Keratinocyte (primary cell): Measurements from ENCODE around the gene KRTAP10-4.

ENCODE experiments used
- EZH2 ChIP-seq: IDR thresholded peaks from one replicate; pipeline ENCODE4 v1.6.1; 2012; ENCODE audit warnings: inconsistent platforms, mild to moderate bottlenecking, low read length, moderate library complexity
- TF ChIP-seq, protein P1 (sequence below), 3 experiments: IDR thresholded peaks in 1 of 3; conservative IDR thresholded peaks in 1 of 3; optimal IDR thresholded peaks in 1 of 3; 2 replicates in 2 of 3; 3 replicates in 1 of 3; pipeline versions ENCODE3 to v1.5.1; 2011; ENCODE audit warnings: low read length in 3 of 3, mild to moderate bottlenecking in 3 of 3, moderate library complexity in 2 of 3, control low read depth in 1 of 3, inconsistent platforms in 1 of 3; ENCODE audit not compliant: insufficient read depth in 2 of 3; ENCODE audit errors: extremely low read depth in 1 of 3

DNA sequence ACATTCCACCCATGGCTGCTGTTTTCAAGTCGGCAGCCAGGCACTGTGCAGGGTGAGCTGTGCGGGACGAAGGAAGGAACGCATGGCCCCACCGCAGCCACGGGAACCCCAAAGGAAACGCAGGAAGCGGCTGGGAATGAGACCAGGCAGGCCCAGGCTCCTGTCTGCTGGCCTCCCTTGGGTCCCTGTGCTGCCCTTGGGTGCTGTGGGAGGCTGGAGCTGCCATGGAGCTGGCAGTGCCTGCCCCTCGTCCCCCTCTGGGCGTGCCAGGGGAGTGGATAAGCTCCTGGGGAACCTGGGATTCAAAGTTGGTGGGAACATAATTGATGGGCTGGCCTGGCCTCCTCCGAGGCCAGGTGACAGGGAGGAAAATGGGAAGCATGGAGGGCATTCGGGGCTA is 5.3 kb upstream of the KRTAP10-4 start:
- TF ChIP-seq, protein P1, sequence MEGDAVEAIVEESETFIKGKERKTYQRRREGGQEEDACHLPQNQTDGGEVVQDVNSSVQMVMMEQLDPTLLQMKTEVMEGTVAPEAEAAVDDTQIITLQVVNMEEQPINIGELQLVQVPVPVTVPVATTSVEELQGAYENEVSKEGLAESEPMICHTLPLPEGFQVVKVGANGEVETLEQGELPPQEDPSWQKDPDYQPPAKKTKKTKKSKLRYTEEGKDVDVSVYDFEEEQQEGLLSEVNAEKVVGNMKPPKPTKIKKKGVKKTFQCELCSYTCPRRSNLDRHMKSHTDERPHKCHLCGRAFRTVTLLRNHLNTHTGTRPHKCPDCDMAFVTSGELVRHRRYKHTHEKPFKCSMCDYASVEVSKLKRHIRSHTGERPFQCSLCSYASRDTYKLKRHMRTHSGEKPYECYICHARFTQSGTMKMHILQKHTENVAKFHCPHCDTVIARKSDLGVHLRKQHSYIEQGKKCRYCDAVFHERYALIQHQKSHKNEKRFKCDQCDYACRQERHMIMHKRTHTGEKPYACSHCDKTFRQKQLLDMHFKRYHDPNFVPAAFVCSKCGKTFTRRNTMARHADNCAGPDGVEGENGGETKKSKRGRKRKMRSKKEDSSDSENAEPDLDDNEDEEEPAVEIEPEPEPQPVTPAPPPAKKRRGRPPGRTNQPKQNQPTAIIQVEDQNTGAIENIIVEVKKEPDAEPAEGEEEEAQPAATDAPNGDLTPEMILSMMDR (optimal IDR thresholded peaks at IDR 0.05 in 1 of 3, IDR thresholded peaks at IDR 0.05 in 1 of 3, conservative IDR thresholded peaks at IDR 0.05 in 1 of 3; ENCODE audit: extremely low read depth in 1 of 3, insufficient read depth in 2 of 3, low read length in 3 of 3): no peak
- TF ChIP-seq EZH2: no peak
